Transverse colon (tissue), 4 donors: ENCODE results near the gene ATP9B.

Experiments used
- CTCF ChIP-seq, 5 experiments: fragments of 200-600 bp in 3 of 5; fragments of 450-650 bp in 2 of 5; sonication (generic) in 3 of 5; IDR thresholded peaks; 1 replicate in 2 of 5; 2 replicates in 3 of 5; pipeline ENCODE4 v1.5.1; 2016 to 2017; ENCODE audit warnings: antibody characterized with exemption in 5 of 5, inconsistent platforms in 3 of 5, mild to moderate bottlenecking in 2 of 5, moderate library complexity in 1 of 5
- EP300 ChIP-seq: sonication (generic); formaldehyde crosslinking; IDR thresholded peaks from one replicate; pipeline ENCODE4 v1.6.1; 2017; ENCODE audit warnings: antibody characterized with exemption, low read depth
- POLR2A ChIP-seq: fragments of 450-650 bp; IDR thresholded peaks from one replicate; pipeline ENCODE4 v1.6.1; 2016; ENCODE audit warnings: antibody characterized with exemption, mild to moderate bottlenecking, moderate library complexity
- POLR2AphosphoS5 ChIP-seq, 3 donors: sonication (generic); formaldehyde crosslinking; IDR thresholded peaks; one replicate each; pipeline ENCODE4 v1.6.1; 2016; ENCODE audit warnings: antibody characterized with exemption in 3 of 3

DNA sequence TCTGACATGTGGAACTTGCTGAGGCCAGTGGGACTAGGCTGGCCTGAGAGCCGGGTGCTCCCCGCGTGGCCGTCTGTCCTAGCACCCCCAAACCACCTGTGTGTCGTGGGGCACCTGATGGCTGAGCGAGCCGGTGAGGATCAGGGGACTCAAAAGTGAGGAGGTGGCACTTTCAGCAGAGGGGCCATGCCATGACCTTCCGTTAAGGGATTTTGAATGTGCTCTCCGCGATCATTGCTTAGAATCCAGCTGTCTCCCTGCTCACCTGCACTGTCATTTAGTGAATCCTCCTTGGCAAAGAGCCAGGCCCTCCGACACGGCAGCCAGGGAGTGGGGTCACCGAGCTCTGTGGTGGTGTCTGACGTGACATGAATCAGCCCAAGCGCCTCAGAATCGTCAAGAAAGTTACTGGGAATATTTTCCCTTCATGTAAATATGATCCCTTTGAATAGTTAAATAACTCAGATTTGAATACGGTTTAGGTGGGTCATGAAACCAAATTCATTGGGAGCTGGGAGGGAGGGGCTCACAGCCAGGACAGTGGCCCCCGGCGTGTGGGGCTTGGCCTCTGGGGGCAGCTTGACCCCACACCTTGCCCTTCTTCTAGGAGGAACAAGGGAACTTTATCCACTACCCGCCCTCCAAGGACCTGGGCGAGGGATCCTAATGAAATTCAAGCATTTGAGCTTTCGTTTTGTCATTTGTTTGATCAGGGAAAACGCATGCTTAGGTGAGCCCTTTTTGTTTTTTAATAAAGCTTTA is 336.0 kb downstream of the ATP9B start:
- TF ChIP-seq CTCF (IDR thresholded peaks at IDR 0.05) (no peak), EP300 (no peak), POLR2A (no peak), POLR2AphosphoS5 (IDR thresholded peaks at IDR 0.05) (no peak)
